Cardiac muscle cell (in vitro differentiated cells and primary cell): ENCODE measurements around the gene TFPT. TPM values are rescaled to one million over a fixed set of nuclear protein-coding genes. Genes with fewer than 3 reads are reported as not detected.

ENCODE experiments used
- DNase-seq, 2 donors: peaks; one replicate each; pipeline versions ENCODE4 v3.0.0 to v3.0.0-alpha.2; 2010 to 2017; ENCODE audit warnings: low read depth in 1 of 2, low spot score in 1 of 2
- H3K27ac ChIP-seq: fragments of 200-600 bp; sonication (generic); 2 replicates; pipeline ENCODE4 v1.5.1; 2016
- H3K27me3 ChIP-seq: fragments of 200-600 bp; sonication (generic); 2 replicates; pipeline ENCODE4 v1.6.0; 2016; ENCODE audit warnings: control low read depth
- H3K36me3 ChIP-seq: fragments of 200-600 bp; sonication (generic); 2 replicates; pipeline ENCODE4 v1.5.1; 2016; ENCODE audit warnings: control low read depth
- H3K4me1 ChIP-seq: fragments of 200-600 bp; sonication (generic); 2 replicates; pipeline ENCODE4 v1.8.1; 2017; ENCODE audit warnings: low read depth, mild to moderate bottlenecking, mixed run types
- H3K4me3 ChIP-seq: fragments of 200-600 bp; sonication (generic); 2 replicates; pipeline ENCODE4 v1.5.1; 2016; ENCODE audit warnings: mild to moderate bottlenecking
- H3K9me3 ChIP-seq: fragments of 200-600 bp; sonication (generic); 2 replicates; pipeline ENCODE4 v1.5.1; 2017; ENCODE audit warnings: low read depth, mild to moderate bottlenecking, control low read depth
- polyA plus RNA-seq: library from polyadenylated mRNA; unstranded; fragments of >200 nt; fragmentation: Nextera tagmentation; extraction: Ambion mirVana; gene quantifications from 2 replicates; pipeline ENCODE4 v1.2.1, GENCODE V29; 2016
- total RNA-seq: library from RNA; depleted of rRNA; stranded (reverse); fragments of >200 nt; gene quantifications from 2 replicates; pipeline ENCODE4 v1.2.3, GENCODE V29; 2016
- TF ChIP-seq, protein P1 (sequence below): IDR thresholded peaks from 2 replicates; pipeline ENCODE4 v1.5.1; 2012; ENCODE audit warnings: low read depth, mild to moderate bottlenecking, low read length

The TFPT gene
- total and polyA plus RNA-seq, 2 experiments from 2014 or later: 27.5 to 32.1 TPM

DNA sequence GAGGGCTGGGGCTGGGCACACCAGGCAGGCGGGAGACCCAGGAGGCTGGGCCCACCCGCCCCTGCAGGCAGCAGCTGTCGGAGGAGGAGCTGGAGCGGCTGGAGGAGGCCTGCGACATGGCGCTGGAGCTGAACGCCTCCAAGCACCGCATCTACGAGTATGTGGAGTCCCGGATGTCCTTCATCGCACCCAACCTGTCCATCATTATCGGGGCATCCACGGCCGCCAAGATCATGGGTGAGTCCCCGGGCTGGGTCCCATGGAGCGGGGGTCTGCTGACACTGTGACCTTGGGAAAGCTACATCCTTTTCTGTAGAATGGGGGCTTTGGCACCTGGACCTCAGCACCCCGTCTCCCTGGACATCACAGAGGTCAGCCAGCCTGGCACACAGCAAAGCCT lies 8.2 kb upstream of the TFPT start:
- no peak for DNase-seq
- no peaks in the 10 kb centered on the region for H3K27me3 ChIP-seq
- no peak overlapping the region for H3K4me3 ChIP-seq
- TF ChIP-seq, protein P1, sequence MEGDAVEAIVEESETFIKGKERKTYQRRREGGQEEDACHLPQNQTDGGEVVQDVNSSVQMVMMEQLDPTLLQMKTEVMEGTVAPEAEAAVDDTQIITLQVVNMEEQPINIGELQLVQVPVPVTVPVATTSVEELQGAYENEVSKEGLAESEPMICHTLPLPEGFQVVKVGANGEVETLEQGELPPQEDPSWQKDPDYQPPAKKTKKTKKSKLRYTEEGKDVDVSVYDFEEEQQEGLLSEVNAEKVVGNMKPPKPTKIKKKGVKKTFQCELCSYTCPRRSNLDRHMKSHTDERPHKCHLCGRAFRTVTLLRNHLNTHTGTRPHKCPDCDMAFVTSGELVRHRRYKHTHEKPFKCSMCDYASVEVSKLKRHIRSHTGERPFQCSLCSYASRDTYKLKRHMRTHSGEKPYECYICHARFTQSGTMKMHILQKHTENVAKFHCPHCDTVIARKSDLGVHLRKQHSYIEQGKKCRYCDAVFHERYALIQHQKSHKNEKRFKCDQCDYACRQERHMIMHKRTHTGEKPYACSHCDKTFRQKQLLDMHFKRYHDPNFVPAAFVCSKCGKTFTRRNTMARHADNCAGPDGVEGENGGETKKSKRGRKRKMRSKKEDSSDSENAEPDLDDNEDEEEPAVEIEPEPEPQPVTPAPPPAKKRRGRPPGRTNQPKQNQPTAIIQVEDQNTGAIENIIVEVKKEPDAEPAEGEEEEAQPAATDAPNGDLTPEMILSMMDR: no peak
- H3K4me1 ChIP-seq: no peaks in the 10 kb centered on the region
- no peak overlapping the region for H3K27ac ChIP-seq
- no peaks in the 10 kb centered on the region for H3K9me3 ChIP-seq
- peaks cover 38% of the 10 kb centered on the region for H3K36me3 ChIP-seq

DNA sequence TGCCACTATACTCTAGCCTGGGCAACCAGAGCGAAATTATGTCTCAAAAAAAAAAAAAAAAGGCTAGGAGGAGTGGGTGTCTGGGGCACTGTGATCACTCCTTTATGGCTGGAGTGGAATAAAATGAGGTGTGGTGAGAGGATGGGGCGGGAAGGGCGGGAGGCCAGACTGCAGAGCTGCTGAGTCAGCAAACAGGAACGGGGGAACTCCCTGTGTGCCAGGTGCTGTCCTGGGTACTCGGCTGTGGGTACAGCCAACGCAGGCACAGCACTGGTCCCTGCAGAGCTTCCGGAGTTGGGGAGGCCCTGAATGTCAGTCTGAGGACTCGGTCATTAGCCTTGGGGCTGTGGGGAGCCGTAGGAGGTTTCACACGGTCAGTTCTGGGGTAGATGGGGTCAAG lies 5.8 kb upstream of the TFPT start:
- TF ChIP-seq, protein P1: no peak
- Histone ChIP-seq H3K36me3 (peaks cover 31% of the 10 kb centered on the region), H3K4me3 (no peak overlapping the region), H3K27ac (no peak overlapping the region), H3K9me3 (no peaks in the 10 kb centered on the region), H3K4me1 (peaks cover 4% of the 10 kb centered on the region), H3K27me3 (no peaks in the 10 kb centered on the region)
- no peak for DNase-seq

DNA sequence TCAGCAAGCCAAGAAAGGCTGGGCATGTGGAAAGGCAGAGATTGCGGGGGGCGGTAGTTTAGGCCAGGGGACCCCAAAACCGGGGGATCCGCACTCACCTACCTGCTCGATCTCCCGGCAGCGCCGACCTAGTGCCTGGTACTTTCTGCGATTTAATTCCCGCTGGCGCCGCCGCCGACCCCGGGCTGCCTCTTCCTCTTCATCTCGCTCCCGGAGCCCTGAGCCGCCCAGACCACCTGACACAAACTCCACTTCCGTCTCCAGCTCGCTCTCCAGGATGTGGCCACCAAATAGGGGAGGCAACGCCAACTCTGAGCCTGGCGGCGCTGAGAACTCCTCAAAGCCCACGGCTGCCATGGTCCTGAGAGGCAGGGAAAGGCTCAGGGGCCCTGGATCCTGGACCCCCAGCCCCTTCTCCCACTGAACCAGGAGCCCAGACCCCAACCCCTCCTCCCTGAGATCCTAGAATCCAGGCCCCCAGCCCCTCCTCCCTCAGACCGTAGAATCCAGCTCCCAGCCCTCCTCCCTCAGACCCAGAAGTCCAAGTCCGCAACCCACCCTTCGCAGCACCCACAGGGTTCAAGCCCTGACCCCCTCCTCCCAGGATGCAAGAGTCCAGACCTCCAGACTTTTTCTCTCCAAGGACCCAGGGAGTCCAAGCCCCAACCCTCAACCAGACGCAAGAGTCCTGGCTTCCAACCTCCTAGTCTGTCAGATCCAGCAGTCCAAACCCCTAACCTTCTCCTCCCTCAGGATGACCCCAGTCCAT lies 933 bp downstream of the TFPT start:
- Histone ChIP-seq H3K27ac (no peak overlapping the region), H3K4me1 (peaks cover 10% of the 10 kb centered on the region), H3K36me3 (peaks cover 14% of the 10 kb centered on the region), H3K9me3 (no peaks in the 10 kb centered on the region), H3K27me3 (no peaks in the 10 kb centered on the region), H3K4me3 (peak overlapping the region; percentile 48)
- TF ChIP-seq, protein P1: no peak
- peak in 1 of 2 donors; percentile 57 for DNase-seq

DNA sequence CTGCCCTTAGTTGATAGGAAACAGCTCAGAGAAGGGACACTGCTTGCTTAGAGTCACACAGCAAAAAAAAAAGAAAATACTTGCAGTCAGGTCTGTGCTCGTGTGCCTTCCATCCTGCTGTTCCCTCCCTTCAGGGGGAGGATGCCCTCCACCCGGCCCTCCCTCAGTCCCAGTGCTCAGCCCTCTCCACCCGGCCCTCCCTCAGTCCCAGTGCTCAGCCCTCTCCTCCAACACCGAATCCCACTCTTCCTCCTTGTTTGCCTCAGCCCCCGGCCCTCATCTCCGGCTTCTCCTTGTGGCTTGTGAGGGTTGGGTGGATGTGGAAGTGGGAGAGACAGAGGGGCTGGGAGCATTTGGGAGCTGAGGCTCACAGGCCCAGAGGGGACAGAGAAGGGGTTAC lies 5.8 kb downstream of the TFPT start:
- no peak for DNase-seq
- H3K27ac ChIP-seq: no peak overlapping the region
- H3K27me3 ChIP-seq: no peaks in the 10 kb centered on the region
- no peak overlapping the region for H3K4me3 ChIP-seq
- TF ChIP-seq, protein P1: no peak
- H3K9me3 ChIP-seq: no peaks in the 10 kb centered on the region
- H3K4me1 ChIP-seq: peaks cover 4% of the 10 kb centered on the region
- peaks cover 27% of the 10 kb centered on the region for H3K36me3 ChIP-seq

DNA sequence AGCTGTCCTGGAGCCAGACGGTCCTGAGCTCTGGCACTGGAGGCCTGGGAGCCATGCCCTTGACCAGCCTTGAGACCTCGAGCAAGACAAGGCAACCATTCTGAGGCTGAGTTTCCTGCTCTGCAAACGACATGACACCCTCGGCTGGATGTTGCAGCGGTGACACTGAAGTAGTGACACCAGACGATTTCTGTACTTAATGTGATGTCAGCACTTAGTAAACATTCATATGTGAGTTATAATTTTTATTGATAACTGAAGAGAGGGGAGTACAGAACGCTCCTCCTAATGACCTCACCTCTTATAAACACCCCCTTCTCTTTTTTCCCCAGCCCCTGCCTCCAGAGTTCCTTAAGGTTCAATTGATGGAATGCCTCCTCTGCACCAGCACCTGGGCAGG lies 7.0 kb downstream of the TFPT start:
- no peaks in the 10 kb centered on the region for H3K27me3 ChIP-seq
- no peaks in the 10 kb centered on the region for H3K9me3 ChIP-seq
- no peak overlapping the region for H3K27ac ChIP-seq
- no peak overlapping the region for H3K4me3 ChIP-seq
- TF ChIP-seq, protein P1: no peak
- no peak for DNase-seq
- peaks cover 27% of the 10 kb centered on the region for H3K36me3 ChIP-seq
- no peaks in the 10 kb centered on the region for H3K4me1 ChIP-seq
